ENCODE measurements around the gene FRS2.

Gene FRS2

DNA sequence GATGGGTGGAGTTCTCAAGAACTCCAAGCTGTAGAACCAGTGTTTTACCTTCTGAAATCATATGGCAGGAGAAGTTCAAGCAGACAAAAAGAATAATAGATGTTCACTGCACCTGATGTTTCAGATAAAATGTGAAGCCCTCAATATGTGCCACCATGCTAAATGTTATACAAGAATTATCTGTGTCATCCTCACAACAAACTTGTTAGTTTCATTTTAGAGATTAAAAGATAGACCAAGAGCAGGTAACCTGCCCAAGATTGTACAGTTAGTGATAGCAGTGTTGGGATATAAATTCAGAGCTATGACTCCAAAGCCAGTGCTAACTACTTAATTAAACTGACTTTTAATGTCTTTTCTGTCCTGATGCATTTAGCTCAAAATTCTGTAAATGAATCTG lies 44.7 kb downstream of the FRS2 start:
- Histone ChIP-seq H3K79me2 (ENCODE audit: low read length) (peaks cover 56% of the 10 kb centered on the region), H3K4me1 (ENCODE audit: low read length) (peaks cover 5% of the 10 kb centered on the region; the same call in 1 of the 2 replicates), H3K4me2 (ENCODE audit: low read length) (no peak overlapping the region), H3K27me3 (ENCODE audit: low read depth, low read length) (no peaks in the 10 kb centered on the region), H3K27ac (ENCODE audit: low read length) (no peak overlapping the region), H3K9me3 (ENCODE audit: insufficient read depth, low read length) (no peaks in the 10 kb centered on the region), H4K20me1 (ENCODE audit: insufficient read depth, low read length) (peaks cover 30% of the 10 kb centered on the region), H3K4me3 (ENCODE audit: low read length) (no peak overlapping the region), H2AFZ (ENCODE audit: low read depth, low read length) (no peak overlapping the region), H3K9ac (ENCODE audit: low read length) (no peak overlapping the region), H3K36me3 (replicated peaks; ENCODE audit: low read depth, low read length) (peaks cover 3% of the 10 kb centered on the region)
- TF ChIP-seq EZH2phosphoT487 (IDR thresholded peaks at IDR 0.05; ENCODE audit: low read depth): no peak
- TF ChIP-seq, protein P1, sequence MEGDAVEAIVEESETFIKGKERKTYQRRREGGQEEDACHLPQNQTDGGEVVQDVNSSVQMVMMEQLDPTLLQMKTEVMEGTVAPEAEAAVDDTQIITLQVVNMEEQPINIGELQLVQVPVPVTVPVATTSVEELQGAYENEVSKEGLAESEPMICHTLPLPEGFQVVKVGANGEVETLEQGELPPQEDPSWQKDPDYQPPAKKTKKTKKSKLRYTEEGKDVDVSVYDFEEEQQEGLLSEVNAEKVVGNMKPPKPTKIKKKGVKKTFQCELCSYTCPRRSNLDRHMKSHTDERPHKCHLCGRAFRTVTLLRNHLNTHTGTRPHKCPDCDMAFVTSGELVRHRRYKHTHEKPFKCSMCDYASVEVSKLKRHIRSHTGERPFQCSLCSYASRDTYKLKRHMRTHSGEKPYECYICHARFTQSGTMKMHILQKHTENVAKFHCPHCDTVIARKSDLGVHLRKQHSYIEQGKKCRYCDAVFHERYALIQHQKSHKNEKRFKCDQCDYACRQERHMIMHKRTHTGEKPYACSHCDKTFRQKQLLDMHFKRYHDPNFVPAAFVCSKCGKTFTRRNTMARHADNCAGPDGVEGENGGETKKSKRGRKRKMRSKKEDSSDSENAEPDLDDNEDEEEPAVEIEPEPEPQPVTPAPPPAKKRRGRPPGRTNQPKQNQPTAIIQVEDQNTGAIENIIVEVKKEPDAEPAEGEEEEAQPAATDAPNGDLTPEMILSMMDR (IDR thresholded peaks at IDR 0.05; ENCODE audit: low read depth, low read length): no peak

DNA sequence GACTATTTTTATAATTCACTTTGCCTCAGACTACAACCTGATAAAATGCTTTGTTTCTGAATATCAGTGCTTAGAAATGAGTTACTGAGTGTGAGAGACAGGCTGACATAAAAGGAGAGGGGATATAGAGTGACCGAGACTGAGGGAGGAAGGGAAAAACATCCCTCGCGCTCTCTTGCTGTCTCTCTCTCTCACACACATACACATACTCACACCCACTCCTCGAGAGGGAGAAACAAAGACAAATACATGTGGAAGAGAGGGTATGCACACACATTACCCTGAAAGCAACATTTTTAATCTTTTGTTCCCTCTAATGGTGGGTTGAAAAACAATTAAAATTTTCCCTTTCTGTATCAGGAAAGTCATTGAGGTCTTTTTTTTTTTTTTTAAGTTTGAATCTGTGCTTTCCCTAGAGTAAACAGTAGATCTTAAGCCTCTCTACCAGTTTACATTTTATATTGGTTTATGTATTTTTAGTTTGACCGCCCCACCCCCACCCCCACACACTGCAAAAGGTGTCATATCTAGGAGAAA lies 45.3 kb downstream of the FRS2 start:
- TF ChIP-seq, protein P1 (IDR thresholded peaks at IDR 0.05; ENCODE audit: low read depth, low read length): no peak
- TF ChIP-seq EZH2phosphoT487 (IDR thresholded peaks at IDR 0.05; ENCODE audit: low read depth): no peak
- peaks cover 3% of the 10 kb centered on the region for H3K36me3 ChIP-seq (replicated peaks; ENCODE audit: low read depth, low read length)
- H4K20me1 ChIP-seq (ENCODE audit: insufficient read depth, low read length): peaks cover 28% of the 10 kb centered on the region
- H3K27ac ChIP-seq (ENCODE audit: low read length): no peak overlapping the region
- H3K79me2 ChIP-seq (ENCODE audit: low read length): peaks cover 59% of the 10 kb centered on the region
- peaks cover 5% of the 10 kb centered on the region; the same call in 1 of the 2 replicates for H3K4me1 ChIP-seq (ENCODE audit: low read length)
- H3K9ac ChIP-seq (ENCODE audit: low read length): no peak overlapping the region
- H3K4me3 ChIP-seq (ENCODE audit: low read length): no peak overlapping the region
- no peaks in the 10 kb centered on the region for H3K9me3 ChIP-seq (ENCODE audit: insufficient read depth, low read length)
- no peak overlapping the region for H2AFZ ChIP-seq (ENCODE audit: low read depth, low read length)
- no peaks in the 10 kb centered on the region for H3K27me3 ChIP-seq (ENCODE audit: low read depth, low read length)
- no peak overlapping the region for H3K4me2 ChIP-seq (ENCODE audit: low read length)

DNA sequence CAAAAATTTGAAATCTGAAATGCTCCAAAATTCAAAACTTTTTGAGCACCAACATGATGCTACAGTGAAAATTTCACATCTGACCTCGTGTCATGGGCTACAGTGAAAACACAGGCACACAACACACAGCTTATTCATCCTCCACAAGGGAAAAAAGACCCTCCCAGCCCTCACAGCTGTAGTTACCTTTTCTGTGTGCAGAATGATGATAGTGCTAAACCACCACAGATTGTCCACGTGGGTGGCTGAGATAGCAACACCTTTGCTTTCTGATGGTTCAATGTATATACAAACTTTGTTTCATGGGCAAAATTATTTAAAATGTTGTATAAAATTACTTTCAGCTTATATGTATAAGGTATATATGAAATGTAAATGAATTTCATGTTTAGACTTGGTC lies 46.8 kb downstream of the FRS2 start:
- Histone ChIP-seq H2AFZ (ENCODE audit: low read depth, low read length) (no peak overlapping the region), H3K27me3 (ENCODE audit: low read depth, low read length) (no peaks in the 10 kb centered on the region), H3K36me3 (replicated peaks; ENCODE audit: low read depth, low read length) (peaks cover 3% of the 10 kb centered on the region), H3K27ac (ENCODE audit: low read length) (no peak overlapping the region), H4K20me1 (ENCODE audit: insufficient read depth, low read length) (peaks cover 20% of the 10 kb centered on the region), H3K9ac (ENCODE audit: low read length) (no peak overlapping the region), H3K9me3 (ENCODE audit: insufficient read depth, low read length) (no peaks in the 10 kb centered on the region), H3K4me2 (ENCODE audit: low read length) (no peak overlapping the region), H3K4me1 (ENCODE audit: low read length) (peaks cover 5% of the 10 kb centered on the region; the same call in 1 of the 2 replicates), H3K4me3 (ENCODE audit: low read length) (no peak overlapping the region), H3K79me2 (ENCODE audit: low read length) (peaks cover 63% of the 10 kb centered on the region)
- TF ChIP-seq, protein P1 (IDR thresholded peaks at IDR 0.05; ENCODE audit: low read depth, low read length): no peak
- no peak for TF ChIP-seq EZH2phosphoT487 (IDR thresholded peaks at IDR 0.05; ENCODE audit: low read depth)

DNA sequence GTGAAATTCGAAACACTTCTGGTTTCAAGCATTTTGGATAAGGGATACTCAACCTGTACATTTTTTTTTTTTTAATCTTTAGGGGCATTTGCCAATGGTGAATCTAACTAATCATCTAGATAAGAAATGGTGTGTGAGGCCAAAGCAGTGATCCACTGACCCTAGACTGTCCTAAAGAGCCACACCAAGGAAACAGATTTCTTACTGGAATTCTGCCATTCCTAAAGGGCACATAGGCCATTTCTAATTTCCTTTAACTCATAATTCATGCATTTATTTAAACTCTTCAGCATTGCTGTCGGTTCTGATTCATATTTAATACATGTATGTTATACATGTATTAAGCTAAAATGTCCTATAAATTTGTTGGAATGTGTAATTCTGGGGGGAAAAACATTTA lies 47.2 kb downstream of the FRS2 start:
- Histone ChIP-seq H3K4me2 (ENCODE audit: low read length) (no peak overlapping the region), H4K20me1 (ENCODE audit: insufficient read depth, low read length) (peaks cover 17% of the 10 kb centered on the region; the same call in 1 of the 2 replicates), H2AFZ (ENCODE audit: low read depth, low read length) (no peak overlapping the region), H3K4me3 (ENCODE audit: low read length) (no peak overlapping the region), H3K9me3 (ENCODE audit: insufficient read depth, low read length) (no peaks in the 10 kb centered on the region), H3K36me3 (replicated peaks; ENCODE audit: low read depth, low read length) (peaks cover 3% of the 10 kb centered on the region), H3K79me2 (ENCODE audit: low read length) (peaks cover 63% of the 10 kb centered on the region), H3K27me3 (ENCODE audit: low read depth, low read length) (no peaks in the 10 kb centered on the region), H3K9ac (ENCODE audit: low read length) (no peak overlapping the region), H3K27ac (ENCODE audit: low read length) (no peak overlapping the region), H3K4me1 (ENCODE audit: low read length) (peaks cover 5% of the 10 kb centered on the region; the same call in 1 of the 2 replicates)
- TF ChIP-seq, protein P1 (IDR thresholded peaks at IDR 0.05; ENCODE audit: low read depth, low read length): no peak
- no peak for TF ChIP-seq EZH2phosphoT487 (IDR thresholded peaks at IDR 0.05; ENCODE audit: low read depth)
